Caki2 (cell line): ENCODE data around the gene WDR86. TPM values are rescaled to one million over a fixed set of nuclear protein-coding genes. Genes with fewer than 3 reads are reported as not detected.

Experiments
- DNase-seq: peaks from one replicate; pipeline ENCODE4 v3.0.0-alpha.2; 2015; ENCODE audit warnings: low read depth
- in situ Hi-C: cut with HindIII; loops from 2 replicates; pipeline ENCODE4 v1.10.0; 2016; ENCODE audit warnings: low sequenced_read_pairs, low pct_unique_long_range_greater_than_20kb, mixed read lengths
- total RNA-seq: library from RNA; depleted of rRNA; stranded (reverse); fragments of >200 nt; shearing (Covaris generic); gene quantifications from 2 replicates; pipeline ENCODE4 v1.2.3, GENCODE V29; 2014; ENCODE audit warnings: low replicate concordance

The WDR86 gene
- total RNA-seq, 1 experiment from 2014 or later, result not detected

DNA sequence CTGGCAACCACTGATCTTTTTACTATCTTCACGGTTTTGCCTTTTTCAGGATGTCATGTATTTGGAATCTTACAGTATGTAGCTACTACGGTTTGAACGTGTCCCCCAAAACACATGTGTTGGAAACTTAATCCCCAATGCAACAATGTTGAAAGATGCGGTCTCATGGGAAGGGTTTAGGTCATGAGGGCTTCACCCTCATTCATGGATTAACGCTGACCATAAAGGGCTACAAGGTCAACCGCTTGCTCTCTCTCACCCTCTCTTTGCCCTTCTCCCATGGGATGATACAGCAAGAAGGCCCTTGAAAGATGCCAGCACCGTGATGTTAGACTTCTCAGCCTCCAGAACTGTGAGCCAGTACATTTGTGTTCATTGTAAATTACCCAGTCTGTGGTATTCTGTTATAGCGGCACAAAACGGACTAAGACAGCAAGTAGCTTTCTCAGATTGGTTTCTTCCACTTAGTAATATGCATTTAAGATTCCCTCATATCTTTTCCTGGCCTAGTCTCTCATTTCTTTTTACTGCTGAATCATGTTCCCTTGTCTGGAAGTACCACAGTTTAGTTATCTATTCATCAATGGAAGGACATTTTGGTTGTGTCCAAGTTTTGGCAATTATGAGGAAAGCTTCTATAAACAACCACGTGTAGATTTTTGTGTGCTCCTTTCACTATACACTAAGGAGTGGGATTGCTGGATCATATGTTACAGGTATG lies 33.1 kb upstream of the WDR86 start:
- DNase-seq, result no peak
- in situ Hi-C loops, result no loop called here

DNA sequence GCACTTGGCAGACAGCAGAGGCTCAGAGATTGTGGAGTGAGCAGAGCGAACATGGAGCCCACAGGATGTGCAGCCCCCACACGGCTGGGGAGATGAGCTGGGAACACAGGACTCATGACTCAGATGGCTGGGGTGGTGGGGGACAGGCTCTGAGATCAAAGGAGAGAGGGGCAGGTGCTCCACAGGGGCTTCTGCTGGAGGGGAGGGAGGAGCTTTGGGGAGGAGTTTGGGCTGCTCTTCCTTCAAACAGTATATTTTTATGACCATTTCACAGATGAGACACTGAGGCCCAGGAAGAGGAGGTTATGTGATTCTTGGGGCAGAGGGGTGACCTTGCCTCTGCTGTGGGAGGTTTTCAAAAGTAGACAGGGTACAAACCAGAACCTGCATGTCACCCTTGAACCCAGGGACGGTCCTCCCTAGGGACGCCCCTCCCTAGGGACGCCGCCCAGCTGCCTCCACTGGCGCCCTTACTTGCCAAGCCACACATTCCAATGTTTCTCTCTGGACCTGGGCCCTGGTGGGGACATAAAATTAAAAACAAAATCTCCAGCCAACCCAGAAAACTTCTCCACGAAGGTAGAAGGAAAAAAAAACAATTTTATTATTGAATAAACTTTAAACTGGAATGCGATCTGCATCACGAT lies 31.1 kb upstream of the WDR86 start:
- in situ Hi-C loops, result no loop called here
- no peak for DNase-seq

- in situ Hi-C loops, result no loop called here
- DNase-seq, result no peak
Observed at GRCh38 chr7:151439855-151440798, 30.3 kb upstream of the WDR86 start, which contains the start of gene CRYGN. Gene CRYGN, minus strand, starts transcription at chr7:151440141. Its CDS starts 224 bp downstream, at chr7:151439917.

DNA sequence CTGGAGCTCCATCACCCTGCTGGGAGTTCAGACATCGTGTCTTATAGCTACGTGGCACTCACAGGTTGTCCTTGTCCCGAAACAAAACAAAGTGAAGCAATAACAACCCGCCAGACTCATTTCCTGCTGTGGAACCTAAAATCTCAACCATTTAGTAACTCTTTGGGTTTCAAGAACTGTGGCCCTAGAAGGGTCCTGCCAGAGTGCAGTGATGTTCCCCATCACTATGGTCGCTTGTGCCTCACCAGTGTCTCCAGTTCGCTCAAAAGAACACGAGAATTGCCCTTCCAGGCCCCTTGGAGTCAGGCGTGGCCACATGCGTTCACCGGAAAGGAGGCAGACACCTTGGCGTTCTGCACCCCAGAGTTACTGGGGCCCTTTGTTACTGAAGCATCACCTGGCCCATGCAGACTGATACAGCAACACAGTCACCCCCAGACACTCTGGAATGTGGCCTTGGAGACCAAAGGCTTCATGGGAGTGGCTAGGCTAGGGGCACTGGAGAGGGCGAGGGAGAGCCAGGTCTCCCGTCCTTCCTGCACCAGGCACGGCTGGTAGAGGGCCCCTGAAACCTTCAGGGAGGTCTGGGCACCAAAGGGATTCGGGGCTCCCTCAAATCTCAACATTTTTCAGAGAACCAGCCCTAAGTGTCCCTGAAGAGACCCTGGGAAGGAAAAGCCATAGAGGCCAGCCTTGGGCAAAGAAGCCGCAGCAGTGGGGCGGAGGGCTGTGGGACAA lies 29.2 kb upstream of the WDR86 start:
- DNase-seq, result no peak
- in situ Hi-C loops, result no loop called here

DNA sequence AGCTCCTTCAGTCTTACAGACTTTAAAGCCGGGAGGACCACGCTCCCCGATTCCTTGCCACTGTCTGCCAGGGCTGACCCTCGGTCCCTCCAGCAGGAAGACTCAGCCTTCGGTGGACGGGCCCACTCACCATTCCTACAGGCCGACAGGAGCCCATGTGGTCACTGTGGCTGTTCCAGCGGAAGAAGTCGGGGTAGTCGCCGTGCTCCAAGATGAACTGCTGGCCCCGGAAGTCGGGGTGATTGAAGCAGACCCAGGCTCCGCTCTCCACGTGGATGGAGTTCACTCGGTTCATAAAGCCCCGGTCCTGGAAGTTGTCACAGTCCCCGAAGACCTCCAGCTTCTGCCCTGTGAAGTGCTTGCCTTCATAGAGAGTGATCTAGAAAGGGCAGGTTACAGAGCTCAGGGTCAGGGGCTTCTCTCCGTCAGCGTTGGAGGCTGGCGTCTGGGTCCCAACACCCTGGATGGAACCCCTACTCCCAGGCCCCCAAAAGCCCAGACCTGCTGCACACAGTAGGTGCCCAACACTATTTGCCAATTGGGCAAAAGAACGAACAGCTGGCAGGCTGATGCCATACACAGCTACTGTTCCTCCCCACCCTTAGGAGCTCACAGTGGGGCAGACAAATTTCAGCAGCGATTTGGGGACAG lies 28.2 kb upstream of the WDR86 start:
- in situ Hi-C loops, result no loop called here
- no peak for DNase-seq

DNA sequence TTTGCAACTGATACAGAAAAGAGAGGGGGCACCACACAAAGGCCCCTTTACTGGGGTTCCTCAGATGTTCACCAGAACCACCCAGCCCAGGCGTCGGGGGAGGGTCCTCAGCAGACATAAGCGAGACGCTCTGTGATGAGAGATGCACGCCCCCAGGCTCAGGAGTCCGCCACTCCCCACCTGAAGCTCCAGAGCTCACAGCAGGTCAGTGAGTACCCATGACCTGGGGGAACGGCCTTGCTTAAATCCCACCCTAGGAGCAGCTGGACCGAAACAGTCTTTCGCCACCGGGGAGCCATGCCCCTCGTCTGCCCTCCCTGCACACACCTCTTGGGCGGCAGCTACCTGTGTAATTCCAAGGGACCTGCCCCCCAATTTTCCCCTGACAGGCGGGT lies 27.3 kb upstream of the WDR86 start:
- no peak for DNase-seq
- in situ Hi-C loops, result no loop called here

DNA sequence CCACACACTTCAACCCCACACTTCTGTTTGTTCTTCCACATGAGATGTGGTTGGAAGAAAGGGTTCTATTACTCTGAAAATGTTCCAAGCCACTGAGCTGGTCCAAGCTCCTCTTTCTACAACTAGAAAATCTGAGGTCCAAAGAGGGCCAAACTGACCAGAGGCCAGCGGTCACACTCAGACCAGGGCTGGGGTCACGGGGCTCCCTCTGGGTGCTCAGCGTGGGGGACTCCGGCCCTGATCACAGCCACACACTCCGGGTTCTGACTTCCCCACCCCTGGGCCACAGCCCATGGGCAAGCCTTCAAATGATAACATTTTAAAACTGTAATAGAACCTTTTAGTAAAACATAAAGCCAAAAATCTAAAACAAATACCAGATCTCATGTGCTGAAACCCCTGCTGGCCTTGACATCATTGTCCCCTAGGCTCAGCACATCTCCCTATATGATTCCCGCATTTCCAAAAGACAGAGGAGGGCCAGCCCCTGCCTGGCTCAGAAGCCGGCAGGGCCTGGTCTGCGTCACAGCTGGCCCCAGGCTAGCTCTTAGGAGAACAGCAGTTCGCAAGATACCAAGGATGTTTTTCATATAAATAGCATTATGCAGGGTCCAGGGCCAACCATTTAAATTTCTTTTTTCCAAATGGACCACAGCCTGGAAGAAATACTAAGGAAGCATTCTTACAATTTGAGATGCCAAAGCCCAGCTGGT lies 26.8 kb upstream of the WDR86 start:
- no peak for DNase-seq
- in situ Hi-C loops, result no loop called here

GRCh38 chr7:151435971-151436370 lies 26.1 kb upstream of the WDR86 start:
- in situ Hi-C loops, result no loop called here
- no peak for DNase-seq

GRCh38 chr7:151435103-151435916 lies 25.5 kb upstream of the WDR86 start:
- no peak for DNase-seq
- in situ Hi-C loops, result no loop called here

DNA sequence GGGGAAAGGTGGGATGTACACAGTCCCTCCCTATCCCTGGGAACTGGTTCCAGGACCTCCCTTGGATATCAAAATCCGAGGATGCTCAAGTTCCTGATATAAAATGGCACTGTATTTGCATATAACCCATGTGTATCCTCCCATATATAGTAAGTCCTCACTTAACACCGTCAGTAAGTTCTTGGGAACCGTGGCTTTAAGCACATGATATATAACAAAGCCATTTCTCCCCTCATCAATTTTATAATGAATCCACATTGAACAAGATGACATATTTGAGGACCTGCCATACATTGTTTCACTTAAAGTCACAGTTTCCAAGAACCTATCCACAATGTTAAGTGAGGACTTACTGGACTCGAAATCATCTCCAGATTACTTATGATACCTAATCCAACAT lies 24.7 kb upstream of the WDR86 start:
- DNase-seq, result no peak
- in situ Hi-C loops, result no loop called here

DNA sequence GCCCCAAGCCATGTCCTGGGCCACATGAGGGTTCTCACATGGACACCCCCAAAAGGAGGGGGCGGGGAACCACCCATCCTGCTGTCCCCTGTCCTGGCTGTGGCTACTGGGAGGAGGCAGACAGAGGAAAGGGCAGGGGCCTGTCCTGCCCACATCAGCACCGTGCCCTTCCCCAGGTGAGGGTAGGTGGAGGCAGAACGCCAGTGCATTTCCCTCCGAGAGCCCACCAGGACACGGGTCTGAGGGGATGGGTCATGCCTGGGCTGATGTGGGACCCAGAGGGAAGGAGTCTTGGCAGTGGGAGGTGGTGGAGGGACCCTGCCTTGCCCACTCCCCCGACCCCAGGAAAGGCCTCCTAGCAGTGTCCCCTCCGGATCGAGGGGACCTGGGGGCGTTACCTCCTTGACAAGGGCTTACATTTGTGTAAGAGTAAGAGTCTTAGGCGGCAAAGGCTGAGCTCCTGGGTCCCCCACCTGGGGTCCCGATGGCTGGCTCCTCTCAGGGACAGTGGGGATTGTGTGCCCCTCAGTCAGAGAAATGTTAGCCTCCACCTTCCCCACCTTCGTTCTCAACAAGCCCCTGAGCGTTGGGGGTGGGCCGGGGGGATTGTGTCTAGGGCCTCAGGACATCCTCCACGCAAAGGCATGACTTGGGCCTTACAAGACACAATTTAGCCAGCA lies 24.0 kb upstream of the WDR86 start:
- in situ Hi-C loops, result no loop called here
- no peak for DNase-seq

DNA sequence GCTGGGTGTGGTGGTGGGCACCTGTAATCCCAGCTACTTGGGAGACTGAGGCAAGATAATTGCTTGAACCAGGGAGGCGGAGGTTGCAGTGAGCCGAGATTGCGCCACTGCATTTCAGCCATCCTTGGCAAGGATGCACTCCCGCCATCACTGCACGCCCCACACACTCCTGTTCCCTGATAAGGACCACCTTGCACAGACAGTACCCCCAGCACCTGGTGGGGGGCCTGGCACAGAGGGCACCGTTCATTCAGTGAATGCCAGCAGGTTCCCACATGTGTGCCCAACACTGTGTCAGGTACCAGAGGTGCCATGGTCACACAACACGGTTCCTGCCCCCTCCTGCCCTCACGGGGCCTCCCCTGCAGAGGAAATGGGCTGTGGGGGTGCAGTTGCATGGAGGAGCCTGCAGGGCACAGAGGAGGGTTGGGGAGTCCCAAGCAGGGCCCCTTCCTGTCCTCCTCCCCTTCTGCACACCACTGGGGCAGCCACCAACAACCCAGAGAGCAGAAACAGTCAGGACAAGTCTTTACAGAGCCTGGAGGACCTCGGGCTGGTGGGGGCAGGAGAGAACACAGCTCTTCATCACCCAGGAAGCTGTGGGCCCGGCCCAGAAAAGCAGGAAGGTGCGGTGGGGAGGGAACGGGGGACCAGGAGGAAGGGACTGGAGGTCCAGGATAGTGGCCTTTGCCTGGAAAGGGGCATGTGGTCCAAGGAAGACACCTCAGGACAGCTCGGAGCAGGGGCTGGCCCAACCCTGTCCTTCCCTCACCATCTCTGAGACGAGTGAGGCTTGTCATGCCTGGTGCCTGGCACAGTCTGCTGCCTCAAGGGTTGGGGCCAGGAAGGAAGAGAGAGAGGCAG lies 23.1 kb upstream of the WDR86 start:
- in situ Hi-C loops, result no loop called here
- no peak for DNase-seq

DNA sequence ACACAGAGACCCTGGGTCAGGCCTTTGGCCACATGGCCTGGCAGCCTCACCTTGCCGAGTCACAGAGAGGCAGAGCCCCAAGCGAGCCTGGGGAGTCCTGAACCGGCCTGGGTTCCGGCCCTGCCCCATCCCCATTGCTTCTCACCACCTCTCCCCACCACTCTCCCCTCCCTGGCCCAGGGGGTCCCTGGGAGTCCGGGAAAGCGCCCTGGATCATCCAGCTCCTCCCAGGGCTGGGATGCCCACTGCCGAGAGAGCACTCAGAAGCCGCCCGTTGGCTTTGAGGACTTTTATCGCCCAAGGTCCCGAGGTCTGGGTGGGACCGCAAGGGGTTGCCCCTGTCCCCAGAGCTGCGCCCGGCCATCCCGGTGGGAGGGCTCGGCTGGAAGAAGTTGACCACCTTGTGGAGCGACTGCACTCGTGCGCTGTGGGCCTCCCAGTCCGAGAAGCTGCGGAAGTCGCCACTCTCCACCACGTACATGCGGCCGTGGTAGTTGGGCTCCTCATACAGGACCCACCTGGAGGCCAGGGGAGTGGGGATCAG lies 22.0 kb upstream of the WDR86 start:
- no peak for DNase-seq
- in situ Hi-C loops, result no loop called here

DNA sequence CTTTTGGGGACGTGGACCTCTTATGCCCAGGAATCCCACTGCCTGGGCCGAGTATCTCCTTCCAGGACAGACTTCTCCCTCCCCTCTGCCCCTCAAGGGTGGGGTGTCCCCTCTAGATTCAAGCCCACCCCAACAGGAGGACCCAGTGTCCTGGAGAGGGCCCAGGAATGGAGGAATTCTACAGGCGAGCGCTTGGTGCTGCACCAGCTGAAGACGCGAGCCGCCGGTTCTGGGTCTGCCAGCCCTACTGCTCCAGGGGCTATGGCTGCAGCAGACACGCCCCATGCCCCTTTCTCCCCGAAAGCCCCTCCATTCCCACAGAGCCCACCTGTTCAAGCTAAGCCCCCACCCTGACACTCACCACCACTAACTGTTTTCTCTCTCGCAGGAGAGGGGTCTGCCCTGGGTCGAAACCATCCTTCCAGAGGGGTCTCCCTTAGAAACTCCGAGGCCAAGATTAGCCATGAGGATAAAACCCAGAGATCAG lies 21.5 kb upstream of the WDR86 start:
- in situ Hi-C loops, result no loop called here
- DNase-seq, result no peak
